Measurements from ENCODE around the gene SLC9A3.
A peak's percentile ranks its signal among the peaks of the same experiment; 100 is the strongest.

SLC9A3 gene

GRCh38 chr5:430214-430925, 93.9 kb downstream of the SLC9A3 start:
- no peak for DNase-seq (ENCODE audit: low read depth in 2 of 2)

- DNase-seq (ENCODE audit: low read depth in 2 of 2): peak; percentile 27 to 39
Observed at GRCh38 chr5:429453-430188, 94.6 kb downstream of the SLC9A3 start.

- no peak for DNase-seq (ENCODE audit: low read depth in 2 of 2)
Observed at GRCh38 chr5:428754-429452, 95.3 kb downstream of the SLC9A3 start.

GRCh38 chr5:428219-428618, 96.0 kb downstream of the SLC9A3 start:
- no peak for DNase-seq (ENCODE audit: low read depth in 2 of 2)

GRCh38 chr5:427415-428087, 96.7 kb downstream of the SLC9A3 start:
- no peak for DNase-seq (ENCODE audit: low read depth in 2 of 2)

GRCh38 chr5:426392-426976, 97.8 kb downstream of the SLC9A3 start:
- no peak for DNase-seq (ENCODE audit: low read depth in 2 of 2)

- DNase-seq (ENCODE audit: low read depth in 2 of 2): no peak
Observed at GRCh38 chr5:425714-426113, 98.5 kb downstream of the SLC9A3 start.

- no peak for DNase-seq (ENCODE audit: low read depth in 2 of 2)
Observed at GRCh38 chr5:424301-425110, 99.7 kb downstream of the SLC9A3 start.

GRCh38 chr5:423626-424261, 100.5 kb downstream of the SLC9A3 start:
- DNase-seq (ENCODE audit: low read depth in 2 of 2): no peak

GRCh38 chr5:423233-423565, 101.0 kb downstream of the SLC9A3 start:
- DNase-seq (ENCODE audit: low read depth in 2 of 2): no peak

- no peak for DNase-seq (ENCODE audit: low read depth in 2 of 2)
Observed at GRCh38 chr5:422323-423232, 101.7 kb downstream of the SLC9A3 start.

GRCh38 chr5:421901-422300, 102.3 kb downstream of the SLC9A3 start:
- DNase-seq (ENCODE audit: low read depth in 2 of 2): no peak

- DNase-seq (ENCODE audit: low read depth in 2 of 2): no peak
Observed at GRCh38 chr5:421287-421880, 102.9 kb downstream of the SLC9A3 start.

GRCh38 chr5:420632-421286, 103.5 kb downstream of the SLC9A3 start:
- no peak for DNase-seq (ENCODE audit: low read depth in 2 of 2)
